Choroid plexus epithelial cell (primary cell): ENCODE results near the gene CEP70.
A peak's percentile ranks its signal among the peaks of the same experiment; 100 is the strongest.
"Not testable (repeated sequence)": the region's sequence is repeated elsewhere in the genome, so short reads cannot be mapped to it uniquely, and the experiment has no call there.

Source experiments
- DNase-seq: peaks from one replicate; pipeline ENCODE4 v3.0.0-alpha.2; 2010; ENCODE audit warnings: low read depth
- H3K4me3 ChIP-seq: 2 replicates; pipeline ENCODE4 v1.5.1; 2011; ENCODE audit warnings: low read depth, mild to moderate bottlenecking, control low read depth, low read length, moderate library complexity
- TF ChIP-seq, protein P1 (sequence below): conservative IDR thresholded peaks from 2 replicates; pipeline ENCODE4 v1.5.1; 2011; ENCODE audit warnings: low read depth, mild to moderate bottlenecking, control low read depth, inconsistent platforms, low read length, moderate library complexity

The CEP70 gene

DNA sequence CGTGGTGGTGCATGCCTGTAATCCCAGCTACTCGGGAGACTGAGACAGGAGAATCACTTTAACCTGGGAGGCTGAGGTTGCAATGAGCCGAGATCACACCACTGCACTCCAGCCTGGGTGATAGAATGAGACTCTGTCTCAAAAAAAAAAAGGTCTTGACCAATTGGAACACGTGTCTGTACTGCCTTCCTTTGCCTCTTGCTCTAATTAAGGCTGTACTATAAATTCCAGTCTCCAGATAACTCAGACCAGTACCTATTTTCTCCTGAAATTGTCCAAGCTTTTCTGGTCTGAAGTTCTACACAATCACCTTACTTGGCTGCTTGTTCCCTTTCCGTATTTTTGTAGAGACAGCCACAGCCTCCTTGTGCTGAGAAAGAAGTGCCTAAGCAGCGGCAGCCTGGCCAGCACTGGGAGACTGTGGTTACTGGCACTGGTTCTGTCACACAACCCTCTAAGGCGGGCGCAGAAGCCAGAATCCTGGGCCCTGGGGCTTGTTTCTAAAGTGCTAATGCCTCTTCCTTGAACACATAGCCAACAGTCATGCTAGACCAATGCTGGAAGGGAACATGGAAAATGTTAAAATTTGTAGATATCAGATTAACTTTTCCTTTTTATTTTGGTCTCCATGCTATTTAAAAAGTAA, 6.2 kb upstream of the CEP70 start:
- no peak for DNase-seq
- TF ChIP-seq, protein P1, sequence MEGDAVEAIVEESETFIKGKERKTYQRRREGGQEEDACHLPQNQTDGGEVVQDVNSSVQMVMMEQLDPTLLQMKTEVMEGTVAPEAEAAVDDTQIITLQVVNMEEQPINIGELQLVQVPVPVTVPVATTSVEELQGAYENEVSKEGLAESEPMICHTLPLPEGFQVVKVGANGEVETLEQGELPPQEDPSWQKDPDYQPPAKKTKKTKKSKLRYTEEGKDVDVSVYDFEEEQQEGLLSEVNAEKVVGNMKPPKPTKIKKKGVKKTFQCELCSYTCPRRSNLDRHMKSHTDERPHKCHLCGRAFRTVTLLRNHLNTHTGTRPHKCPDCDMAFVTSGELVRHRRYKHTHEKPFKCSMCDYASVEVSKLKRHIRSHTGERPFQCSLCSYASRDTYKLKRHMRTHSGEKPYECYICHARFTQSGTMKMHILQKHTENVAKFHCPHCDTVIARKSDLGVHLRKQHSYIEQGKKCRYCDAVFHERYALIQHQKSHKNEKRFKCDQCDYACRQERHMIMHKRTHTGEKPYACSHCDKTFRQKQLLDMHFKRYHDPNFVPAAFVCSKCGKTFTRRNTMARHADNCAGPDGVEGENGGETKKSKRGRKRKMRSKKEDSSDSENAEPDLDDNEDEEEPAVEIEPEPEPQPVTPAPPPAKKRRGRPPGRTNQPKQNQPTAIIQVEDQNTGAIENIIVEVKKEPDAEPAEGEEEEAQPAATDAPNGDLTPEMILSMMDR: no peak

DNA sequence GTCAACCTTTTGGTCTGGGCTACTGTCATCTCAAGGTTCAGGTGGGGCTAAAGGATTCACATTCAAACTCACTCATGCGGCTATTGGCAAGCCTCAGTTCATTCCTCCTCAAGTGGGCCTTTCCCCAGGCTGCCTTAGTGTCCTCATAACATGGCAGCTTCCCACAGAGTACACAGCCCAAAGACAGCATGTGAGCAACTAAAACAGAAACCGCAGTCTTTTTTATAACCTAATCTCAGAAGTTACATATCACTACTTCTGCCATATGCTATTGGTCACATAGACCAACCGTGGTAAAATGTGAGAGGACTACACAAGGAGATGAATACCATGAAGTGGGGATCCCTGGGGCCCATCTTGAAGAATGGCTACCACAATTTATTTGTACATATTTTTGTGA, 4.5 kb upstream of the CEP70 start:
- DNase-seq: no peak
- no peak overlapping the region for H3K4me3 ChIP-seq
- TF ChIP-seq, protein P1: no peak

More for the DNA sequence above, 6.2 kb upstream of the CEP70 start:
- no peak overlapping the region for H3K4me3 ChIP-seq

DNA sequence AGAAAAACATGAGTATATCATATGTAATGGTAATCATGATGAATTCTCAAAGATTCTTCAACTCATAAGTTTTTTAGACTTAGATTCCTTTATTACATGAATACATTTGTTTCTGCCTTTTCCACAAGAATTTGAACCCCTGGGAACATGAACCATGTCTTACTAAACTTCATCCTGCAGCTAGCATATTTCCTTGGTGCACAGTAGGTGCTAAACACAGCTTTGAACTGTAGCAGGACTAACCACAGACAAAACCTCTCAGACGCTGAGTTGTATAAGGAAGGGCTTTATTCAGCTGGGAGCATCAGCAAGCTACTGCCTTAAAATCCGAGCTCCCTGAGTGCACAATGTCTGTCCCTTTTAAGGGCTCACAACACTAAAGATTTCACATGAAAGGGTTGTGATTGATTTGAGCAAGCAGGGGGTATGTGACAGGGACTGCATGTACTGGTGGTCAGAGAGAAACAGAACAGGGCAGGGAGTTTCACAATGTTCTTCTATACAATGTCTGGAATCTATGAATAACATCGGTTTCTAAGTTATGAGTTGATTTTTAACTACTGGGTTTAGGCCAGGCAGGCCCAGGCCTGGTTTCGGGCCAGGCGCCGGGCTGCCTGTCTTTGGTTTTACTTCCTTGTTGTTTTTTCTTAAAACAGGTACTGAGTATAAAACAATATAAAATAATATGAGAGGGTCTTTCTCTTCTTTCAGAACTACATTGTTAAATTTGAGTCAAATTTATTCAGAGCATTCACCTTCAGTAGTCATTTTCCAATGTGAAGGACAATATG, 3.3 kb upstream of the CEP70 start:
- peak; percentile 65 for DNase-seq
- H3K4me3 ChIP-seq: not testable (repeated sequence)

DNA sequence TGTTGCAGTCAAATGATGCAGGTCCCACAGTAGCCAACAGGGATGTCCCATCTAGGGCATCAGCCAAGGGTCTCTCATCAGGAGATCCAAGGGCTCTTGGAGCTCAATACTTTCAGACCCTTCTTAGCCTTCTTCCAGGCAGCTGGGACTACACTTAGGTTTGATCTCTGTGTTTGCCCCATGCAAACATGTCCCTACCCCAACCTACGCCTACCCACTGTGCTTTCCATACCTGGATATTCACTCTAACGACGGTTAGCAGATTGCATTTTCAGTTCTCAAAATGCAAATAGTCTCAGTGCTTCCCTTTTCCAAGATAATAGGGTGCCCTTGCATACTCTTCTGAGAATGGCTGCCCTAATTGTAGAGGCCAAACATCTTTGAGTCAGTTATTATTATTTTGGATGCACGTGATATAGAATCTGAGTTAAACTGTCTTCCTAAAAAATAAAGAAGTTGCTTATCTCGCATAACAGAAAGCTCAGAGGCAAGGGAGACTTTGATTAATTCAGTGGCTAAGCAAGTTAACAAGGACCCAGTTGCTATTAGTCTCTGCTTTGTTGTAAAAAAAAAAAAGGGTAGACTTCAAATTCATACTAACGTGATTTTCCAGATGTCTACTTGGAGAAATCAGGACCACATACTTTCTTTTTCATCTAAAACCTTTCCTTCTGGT, 1.0 kb upstream of the CEP70 start:
- DNase-seq: no peak
- TF ChIP-seq, protein P1: no peak
- no peak overlapping the region for H3K4me3 ChIP-seq

DNA sequence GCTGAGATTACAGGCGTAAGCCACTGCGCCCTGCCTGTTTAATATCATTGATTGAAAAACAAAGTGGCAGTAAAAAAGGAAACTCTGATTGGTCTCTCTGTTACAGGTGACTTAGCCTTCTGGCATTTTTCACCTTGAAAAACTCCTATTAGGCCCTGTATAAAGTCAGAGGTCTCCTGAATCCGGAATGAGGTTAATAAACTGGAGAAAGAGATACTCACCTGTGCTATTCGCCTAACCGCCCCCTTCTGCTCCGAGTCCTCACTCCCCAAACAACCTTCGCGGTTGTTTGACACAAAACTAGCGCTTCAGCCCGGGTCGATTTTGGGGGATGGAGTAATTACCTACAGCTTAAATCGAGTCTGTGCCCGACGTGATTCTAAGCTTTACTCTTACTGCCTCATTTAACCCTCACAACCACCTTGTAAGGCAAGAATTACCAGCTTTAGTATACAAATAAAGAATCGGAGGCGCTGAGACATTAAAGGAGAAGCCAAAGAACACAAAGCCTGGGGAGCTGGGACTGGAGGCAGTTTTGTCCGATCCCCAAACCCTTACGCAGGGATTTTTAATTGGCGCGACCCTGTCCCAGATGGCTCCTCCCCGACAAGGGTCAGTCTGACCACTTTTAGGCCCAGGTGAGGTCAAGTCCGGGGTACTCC, 441 bp downstream of the CEP70 start:
- TF ChIP-seq, protein P1: no peak
- peak overlapping the region; percentile 95 for H3K4me3 ChIP-seq
- DNase-seq: no peak

DNA sequence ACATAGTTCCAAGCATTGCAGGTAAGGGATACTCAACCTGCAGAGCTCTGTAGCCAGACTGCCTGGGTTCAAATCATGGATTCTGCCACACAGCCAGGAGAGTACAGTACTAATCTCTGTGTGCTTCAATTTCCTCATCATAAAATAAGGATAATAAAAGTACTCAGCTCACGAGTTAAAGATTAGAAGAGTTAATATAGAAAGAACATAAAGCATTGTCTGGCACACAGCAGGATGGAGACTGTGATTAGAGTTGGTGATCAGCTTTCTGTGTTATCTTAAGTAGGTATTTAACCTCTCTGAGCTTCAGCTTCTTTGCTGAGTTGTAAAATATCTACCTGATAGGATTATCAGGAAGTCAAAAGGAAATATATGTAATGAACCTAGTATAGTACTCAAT, 2.7 kb downstream of the CEP70 start:
- no peak for DNase-seq
- no peak overlapping the region for H3K4me3 ChIP-seq
- TF ChIP-seq, protein P1: no peak

DNA sequence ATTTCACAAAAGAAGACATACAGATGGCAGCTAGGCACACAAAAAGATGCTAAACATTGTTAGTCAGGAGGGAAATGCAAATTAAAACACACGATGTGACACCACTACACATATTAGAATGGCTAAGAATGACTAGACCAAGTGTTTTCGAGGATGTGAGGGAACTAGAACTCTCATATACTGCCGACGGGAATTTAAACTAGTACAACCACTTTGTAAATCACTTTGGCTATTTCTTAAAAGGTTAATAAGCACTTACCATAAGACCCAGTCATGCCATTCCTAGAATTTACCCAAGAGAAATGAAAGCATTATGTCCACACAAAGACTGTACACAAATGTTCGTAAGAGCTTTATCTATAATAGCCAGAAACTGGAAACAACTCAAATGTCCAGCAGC, 5.6 kb downstream of the CEP70 start:
- TF ChIP-seq, protein P1: no peak
- DNase-seq: no peak
- H3K4me3 ChIP-seq: no peak overlapping the region
